HG03520 (cell line): ENCODE measurements around the gene TENT4B.
A peak's percentile ranks its signal among the peaks of the same experiment; 100 is the strongest.

Experiments used
- ATAC-seq: cut with Tn5 transposase; IDR thresholded peaks from one replicate; pipeline ENCODE4 v1.9.1; 2021; ENCODE audit warnings: mild to moderate bottlenecking, moderate library complexity; ENCODE audit not compliant: unreplicated experiment

Gene TENT4B

DNA sequence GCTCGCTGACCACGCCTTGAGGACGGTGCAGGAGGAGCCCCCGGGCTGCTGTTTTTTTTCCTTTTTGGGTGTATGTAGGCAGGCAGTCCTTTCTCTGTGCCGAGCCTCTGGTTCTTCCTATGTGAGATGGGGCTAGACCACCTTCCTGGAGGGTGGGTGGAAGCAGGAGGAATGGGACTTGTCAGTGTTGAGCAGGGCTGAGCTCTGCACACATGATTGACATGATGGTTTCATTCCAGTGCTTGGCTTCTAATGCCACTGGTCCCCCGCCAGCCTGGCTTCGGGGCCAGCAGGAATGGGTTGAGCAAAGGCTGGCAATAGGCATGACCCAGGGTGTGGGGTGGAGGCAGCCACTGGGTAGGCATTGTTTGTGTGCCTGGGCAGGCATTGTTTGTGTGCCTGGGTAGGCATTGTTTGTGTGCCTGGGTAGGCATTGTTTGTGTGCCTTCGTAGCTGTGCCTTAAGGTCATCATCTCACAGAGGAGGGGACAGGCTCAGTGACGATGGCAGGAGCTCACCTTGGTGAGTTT lies 99.0 kb downstream of the TENT4B start:
- no peak for ATAC-seq

DNA sequence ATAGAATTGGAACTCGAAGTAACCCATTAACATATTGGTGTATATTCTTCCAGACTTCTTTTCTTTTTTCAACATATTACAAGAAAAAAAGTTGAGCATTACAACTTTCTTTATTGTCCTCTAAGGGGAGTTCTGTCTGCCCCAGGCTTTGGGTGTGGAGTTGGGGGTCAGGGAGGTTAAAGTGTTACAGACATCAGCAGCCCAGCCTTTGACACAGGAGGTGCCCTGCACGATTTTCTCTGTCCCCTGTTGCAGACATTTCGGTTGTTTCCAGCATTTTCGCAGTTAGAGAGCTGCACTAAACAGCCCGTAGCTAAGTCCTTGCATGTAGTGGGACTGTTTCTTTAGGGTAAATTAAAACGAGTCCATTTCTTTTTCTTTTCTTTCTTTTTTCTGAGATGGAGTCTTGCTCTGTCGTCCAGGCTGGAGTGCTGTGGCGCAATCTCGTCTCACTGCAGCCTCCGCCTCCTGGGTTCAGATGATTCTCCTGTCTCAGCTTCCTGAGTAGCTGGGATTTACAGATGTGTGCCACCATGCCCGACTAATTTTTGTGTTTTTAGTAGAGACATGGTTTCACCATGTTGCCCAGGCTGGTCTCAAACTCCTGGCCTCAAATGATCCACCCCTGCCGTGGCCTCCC lies 99.9 kb downstream of the TENT4B start:
- ATAC-seq: no peak

DNA sequence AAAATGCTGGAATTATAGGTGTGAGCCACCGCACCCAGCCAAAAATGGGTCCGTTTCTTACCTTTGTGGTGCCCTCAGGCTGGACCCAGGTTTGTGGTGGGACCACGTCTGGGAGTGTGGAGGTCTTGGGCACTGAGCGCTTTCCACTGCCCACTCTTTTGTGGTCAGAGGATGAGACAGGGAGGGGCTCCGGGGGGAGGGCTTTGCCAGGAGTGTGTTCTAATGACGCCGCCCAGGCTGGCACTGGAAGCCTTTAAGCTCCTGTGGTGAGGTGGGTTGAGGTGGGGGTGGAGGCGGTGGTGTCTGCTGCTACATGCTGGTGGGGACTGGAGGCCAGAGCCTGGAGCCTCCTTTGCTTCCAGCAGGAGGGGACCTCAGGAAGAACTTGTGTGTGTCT lies 100.4 kb downstream of the TENT4B start:
- ATAC-seq: no peak

DNA sequence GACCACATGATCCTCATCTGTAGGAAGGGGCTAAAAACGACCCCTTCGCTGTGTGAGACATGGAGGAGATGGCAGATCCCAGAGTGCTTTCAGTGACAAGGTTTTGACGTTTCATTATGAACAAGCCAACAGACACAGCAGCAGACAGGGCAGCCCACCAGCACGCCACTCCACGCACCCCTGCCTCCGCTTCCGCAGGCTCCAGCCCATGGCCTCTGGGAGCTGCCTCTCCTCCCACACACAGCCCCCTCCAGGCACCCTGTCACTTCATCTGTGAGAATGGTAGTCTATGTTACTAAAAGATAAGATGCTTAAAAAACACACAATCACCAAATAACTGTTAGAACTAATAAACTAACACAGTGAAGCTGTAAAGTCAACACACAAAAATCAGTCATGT lies 101.0 kb downstream of the TENT4B start:
- ATAC-seq: no peak

DNA sequence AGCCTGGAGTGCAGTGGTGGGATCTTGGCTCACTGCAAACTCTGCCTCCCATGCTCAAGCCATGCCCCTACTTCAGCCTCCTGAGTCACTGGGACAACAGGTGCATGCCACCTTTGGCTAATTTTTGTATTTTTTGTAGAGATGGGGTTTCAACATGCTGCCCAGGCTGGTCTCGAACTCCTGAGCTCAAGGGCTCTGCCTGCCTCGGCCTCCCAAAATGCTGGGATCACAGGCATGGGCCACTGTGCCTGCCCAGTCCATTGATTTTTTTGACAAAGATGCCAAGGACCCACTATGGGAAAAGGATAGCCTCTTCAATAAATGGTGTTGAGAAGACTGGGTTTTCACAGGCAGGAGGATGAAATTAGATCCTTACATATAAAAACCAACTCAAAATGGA lies 102.4 kb downstream of the TENT4B start:
- no peak for ATAC-seq

DNA sequence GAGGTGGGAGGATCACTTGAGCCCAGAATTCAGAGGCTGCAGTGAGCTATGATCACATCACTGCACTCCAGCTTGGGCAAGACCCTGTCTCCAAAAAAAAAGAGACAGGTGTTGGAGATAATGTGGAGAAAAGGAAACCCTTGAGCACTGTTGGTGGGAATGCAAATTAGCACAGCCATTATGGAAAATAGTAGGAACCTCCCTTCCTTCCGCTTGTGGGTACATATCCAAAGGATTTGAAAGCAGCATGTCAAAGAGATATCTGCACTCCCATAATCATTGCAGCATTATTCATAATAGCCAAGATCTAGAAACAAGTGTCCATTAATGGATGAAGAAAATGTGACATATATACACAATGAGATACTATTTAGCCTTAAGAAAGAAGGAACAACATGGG lies 103.5 kb downstream of the TENT4B start:
- ATAC-seq: no peak

DNA sequence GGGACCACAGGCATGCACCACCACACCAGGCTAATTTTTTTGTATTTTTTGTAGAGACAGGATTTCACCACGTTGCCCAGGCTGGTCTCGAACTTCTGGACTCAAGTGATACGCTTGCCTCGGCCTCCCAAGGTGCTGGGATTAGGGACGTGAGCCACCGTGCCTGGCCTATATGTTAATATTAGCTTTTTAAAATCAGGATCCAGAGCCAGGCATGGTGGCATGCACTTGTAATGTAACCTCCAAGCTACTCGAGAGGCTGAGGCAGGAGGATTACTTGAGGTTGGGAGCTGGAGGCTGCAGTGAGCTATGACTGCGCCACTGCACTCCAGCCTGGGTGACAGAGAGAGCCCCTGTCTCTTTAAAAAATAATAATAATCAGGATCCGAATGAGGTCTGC lies 104.8 kb downstream of the TENT4B start:
- ATAC-seq: no peak

DNA sequence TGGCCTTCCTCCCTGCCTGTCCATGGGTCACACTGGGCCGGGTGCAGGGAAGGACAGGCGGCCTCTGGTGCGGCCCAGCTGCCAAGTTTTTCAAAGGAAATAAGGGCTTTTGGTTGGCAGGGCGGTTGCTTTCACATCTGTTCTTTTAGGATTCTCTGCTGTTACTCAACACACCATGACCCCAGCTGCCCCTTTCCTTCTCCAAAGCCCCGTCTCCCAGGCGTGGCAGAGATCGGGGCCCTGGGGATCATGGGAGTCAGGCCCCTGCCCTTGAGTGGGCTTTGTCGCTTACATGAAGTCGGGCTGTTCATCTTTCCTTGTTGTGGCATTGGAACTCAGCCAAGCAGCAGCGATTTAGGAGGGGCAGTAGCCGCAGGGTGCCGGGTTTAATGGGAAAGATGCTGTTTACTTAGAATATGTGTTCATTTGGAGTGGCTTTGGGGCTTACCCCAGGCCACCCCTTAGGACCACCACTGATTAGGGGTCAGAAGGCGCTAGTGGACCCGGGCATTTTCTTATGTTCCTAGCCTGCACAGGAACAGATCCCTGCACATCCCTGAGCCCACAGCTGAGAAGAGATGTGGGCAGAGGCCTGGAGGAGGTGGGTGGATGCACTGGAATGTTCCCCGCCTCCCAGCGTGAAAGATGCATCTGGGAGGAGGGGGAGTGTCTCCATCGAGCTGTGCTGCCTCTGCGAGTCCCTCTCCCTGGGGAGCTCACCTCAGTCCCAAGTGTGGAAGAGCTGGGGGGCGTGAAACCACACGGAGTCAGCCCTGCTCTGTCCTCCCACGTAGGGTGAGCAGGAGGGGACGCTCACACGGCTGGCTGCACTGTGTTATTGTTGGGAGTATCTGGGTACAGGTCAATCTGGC lies 106.5 kb downstream of the TENT4B start:
- no peak for ATAC-seq

DNA sequence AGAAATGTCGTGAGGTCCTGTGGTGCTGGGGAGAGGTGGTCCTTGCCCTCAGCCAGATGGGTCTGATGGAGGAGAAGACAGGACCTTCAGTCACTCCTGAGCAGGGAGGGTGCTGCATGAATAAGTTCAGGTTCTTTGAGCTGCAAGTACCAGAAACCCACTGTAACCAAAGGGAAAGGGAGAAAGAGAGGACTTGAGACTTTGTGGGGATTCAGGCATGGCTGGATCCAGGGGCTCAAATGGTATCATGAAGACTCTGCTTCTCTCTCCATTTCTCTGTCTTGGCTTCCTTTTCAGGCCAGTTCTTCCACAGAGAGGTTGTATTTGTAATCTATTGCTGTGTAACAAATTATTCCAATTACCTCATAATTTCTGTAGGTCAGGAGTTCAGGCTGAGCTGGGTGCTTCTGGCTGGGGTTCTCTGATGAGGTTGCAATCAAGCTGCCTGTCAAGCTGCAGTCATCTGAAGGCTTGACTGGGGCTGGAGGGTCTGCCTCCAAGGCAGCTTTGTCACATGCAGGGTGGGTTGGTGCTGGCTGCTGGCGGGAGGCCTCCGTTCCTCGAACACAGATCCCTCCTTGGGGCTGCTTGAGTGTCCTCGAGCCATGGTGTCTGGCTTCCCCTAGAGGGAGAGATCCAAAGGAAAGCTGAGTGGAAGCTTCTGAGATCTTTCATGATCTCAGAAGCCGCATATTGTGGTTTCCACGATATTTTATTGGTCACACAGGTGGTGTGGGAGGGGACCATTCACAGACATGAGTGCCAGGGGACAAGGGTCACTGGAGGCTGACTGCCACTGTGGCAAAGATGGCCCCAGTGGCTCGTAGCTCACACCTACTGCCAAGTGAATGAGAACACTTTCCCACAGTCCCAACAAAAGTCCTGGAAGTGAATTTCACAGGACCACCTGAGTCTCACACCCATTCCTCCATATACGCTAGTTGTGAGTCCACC lies 107.4 kb downstream of the TENT4B start:
- ATAC-seq: no peak

DNA sequence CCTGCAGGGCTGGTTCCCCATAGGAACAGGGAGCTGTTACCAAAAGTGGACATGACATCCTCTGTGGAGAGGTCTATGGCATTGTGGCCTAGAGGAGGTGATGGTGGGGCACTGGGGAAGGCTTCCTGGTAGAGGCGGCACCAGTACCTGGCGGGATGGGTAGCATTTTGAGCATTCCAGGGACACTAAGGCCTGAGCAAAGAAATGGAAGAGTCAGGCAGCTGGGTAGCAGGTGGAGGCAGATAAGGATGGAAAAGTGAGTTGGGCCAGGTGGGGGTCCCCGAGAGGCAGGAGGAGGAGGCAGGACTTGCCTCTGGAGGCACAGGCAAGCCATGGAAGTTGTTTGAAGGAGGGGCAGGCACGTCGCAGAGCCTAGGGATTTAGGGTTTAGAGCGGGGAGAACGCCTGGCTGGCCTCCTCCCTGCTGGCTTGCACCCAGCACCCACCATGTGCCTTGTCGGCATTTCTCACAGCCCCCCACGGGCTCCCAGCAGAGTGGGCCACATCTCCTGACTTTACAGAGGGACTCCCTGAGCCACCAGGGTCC lies 108.1 kb downstream of the TENT4B start:
- ATAC-seq: no peak

DNA sequence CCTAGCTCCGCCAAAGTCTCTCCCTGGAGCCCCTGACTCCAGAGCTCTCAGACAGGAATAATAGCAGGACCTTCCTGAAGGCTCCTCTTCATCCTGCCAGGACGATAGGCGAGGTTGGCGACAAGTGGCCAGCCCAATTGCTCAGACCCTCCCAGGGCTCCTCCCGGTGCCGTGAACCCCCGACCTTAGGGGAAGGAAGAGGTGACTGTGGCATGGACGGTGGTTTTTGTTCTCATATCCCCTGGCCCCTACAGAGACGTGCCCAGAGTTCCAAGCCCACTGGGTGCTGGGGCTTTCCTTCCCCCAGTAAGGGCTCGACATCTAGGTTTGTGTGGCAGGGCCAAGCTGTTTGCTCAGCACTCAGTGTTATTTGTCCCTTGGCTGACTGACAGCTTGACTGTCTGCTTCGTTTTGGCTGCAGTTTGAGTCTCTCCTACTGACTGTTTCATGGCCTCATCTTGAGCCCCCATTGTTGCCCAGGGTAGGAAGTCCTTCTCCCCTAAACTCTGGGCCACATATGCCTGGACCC lies 108.7 kb downstream of the TENT4B start:
- no peak for ATAC-seq

DNA sequence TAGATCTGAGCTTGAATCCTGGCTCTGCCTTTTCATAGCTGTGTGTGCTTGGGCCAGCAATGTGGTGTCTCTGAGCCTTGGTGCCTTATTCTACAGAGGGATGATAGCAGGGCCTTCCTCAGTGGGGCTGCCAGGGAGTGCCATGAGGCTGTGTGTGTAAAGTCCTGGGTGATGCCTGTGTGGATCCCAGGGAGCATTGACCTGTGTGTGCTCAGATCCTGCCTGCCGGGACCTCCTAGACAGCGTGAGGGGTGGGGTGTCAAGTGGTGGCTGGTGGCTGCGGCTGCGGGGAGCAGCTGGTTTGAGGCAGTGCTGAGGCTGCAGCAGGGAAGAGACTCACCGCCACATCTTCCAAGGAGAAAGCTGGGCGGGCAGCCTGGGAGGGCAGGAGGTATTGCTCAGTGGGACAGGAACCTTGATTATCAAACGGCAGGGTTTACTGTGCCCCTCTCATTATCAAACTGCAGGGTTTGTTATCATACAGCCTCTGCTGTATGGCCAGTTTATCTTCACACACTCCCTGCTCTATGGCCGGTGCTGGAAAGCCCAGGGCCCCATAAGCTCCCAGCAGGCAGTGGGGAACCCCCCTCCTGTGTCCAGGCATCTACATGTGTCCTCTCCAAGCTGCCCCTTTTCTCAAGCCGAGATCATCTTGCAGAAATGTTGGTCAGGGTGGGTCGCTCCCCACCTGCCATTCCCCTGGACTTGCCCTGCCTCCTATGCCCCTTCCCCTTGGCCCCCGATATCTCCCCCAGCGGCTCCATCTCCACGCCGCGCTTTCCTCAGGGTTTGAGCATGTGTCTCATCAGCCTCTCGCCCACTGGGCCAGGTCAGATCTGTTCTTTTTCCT lies 110.2 kb downstream of the TENT4B start:
- ATAC-seq: no peak

DNA sequence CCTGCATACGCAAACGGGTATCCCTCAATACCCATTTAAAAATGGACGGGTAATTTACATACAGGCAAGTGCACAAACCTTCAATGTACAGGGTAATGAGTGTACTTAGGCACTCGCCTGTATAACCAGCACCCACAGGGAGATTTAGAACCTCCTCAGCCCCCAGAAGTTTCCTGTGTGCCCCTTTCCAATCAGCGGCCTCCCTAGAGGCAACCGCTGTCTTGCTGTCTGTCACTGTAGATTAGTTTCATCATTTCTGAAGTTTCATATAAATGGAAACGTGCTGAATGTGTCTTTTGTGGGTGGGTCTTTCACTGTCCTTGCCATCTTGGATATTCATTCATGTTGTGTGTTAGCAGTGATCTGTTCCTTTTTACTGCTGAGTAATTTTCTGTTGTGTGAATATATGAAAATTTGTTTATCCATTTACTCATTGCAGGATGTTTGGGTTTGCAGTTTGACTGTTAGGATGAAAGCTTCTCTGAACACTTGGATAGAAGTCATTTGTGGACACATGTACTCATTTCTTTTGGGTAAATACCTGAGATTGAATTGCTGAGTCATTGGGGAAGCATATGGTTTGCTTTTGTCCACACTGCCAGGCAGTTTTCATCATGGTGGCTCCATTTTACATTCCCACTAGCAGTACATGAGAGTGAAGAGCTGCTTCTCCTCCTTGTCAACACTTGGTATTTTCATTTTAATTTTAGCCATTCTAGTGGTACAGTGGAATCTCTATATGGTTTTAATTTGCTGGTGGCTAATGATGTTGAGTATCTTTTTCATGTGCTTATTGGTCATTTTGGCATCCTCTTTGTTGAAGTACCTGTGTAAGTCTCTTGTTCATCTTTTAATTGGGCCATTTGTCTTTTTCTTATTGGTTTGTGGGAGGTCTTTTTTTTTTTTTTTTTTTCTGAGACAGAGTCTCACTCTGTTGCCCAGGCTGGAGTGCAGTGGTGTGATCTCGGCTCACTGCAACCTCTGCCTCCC lies 111.1 kb downstream of the TENT4B start:
- ATAC-seq: no peak

DNA sequence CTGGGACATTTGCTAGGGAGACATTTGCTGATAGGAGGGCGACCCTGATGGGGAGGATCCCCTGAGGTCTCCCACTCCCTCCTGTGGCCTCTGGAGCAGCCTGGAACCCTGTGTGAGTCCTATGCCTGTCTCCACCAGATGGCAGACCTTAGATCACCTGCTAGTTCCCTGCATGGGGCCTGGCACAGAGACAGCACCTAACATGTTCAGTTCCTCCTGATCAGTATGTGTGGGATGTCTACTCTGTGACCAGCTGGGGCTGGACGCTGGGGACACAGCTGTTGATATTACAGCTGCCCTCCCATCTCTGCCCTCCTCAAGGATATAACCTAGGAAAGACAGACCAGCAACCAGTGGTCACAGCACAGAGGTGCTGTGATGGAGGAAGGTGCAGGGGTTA lies 112.2 kb downstream of the TENT4B start:
- ATAC-seq: no peak

DNA sequence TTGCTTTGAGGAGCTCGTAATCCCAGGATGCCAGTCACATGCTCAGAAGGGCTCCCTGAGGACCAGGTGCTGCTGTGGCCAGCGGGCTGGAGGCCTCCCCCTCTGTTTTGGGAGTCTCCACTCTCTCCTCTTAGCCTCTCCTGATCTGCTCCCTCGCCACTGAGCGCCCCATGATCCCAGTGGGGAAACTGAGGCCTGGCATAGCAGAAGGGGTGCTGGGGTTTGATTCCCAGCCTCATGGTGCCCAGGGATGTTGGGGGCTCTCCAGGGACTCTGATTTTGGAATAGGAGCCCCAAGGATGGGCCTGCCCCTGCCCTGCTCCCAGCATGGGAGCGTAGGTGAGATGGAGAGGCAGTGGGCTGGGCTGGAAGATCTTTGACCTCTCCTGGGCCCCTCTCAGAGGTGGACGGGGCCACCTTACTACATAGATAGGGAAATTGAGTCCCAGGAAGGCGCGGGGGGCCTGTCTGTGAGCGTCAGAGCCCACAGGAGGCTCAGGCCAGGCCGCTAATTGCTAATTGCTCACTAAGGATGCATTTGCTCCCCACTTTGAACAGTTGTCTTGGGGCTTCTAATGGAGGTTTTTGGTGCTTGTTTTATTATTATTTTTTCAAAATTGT lies 112.7 kb downstream of the TENT4B start:
- no peak for ATAC-seq

DNA sequence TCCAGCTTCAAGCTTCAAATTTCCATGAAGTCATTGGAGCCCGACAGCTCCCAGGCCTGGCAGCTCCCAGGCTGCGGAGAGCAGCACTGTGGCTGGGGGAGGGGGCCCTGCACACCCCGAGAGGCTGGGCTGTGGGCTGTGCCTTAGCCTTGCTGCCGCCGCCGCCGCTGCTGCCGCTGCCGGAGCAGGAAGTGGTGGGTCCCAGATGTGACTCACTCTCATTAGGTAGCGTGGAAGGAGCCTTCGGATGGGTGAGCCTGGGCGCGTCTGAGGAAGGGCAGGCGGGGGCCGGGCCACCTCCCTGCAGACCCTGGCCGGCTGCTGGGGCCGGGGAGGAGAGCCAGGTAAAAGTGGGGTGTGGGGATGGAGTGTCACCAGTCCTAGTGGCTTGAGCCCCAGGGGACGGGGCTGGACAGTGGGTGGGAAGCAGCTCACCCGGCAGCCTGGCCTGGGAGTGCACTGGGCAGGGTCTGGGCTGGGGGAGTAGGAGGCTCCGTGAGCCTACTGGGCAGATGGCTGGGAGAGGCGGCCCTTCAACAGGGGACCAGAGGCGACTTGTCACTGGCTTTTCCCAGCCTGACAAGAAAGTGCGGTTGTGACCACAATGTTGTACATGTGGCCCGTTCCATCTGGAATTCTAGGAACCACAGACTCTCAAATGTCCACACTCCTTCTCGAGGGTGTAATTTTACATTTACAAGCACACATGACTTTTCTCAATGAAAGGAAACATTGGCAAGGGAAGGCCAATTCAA lies 113.4 kb downstream of the TENT4B start, which contains the start of gene ADCY7:
TSS of gene ADCY7 (plus strand) at position 215 of the 755 bp plus-strand sequence. CDS start 21,629 bp downstream, outside the sequence.
- ATAC-seq: peak; percentile 82

DNA sequence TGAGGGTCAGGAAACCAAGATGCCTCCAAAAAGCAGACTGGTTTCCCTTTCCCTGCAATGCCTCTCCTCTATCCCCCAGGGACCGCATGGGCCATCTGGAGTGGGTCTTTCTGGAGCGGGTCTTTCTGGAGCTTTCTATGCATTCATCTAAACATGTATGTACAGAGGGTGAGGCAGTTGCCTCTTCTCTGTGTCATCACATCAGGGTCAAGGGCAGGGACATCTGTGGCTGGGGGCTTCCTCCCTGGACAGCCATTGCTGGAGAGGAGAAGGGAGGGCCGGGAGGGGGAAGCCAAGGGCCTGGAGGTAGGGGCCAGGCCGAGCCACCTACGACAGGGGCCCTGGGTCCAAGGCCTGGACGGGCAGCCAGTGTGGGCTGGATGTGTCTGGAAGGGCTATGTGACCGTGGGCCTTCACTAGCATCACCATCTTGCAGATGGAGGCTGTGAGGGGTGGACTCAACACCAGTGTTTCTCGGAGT lies 114.1 kb downstream of the TENT4B start:
- ATAC-seq: no peak
